T-helper 1 cell treated with Interleukin-12 subunit alpha and Interleukin-12 subunit beta and Interleukin-4 antibody, amounts not matched to agents 30 μg/mL and 1 μg/mL, for 36 hours (primary cell): ENCODE measurements around the gene UNC79.
"Not testable (repeated sequence)": the region's sequence is repeated elsewhere in the genome, so short reads cannot be mapped to it uniquely, and the experiment has no call there.

Source experiments
- H3K27ac Mint-ChIP-seq: one replicate; pipeline ENCODE4 v1.8.0; 2021; ENCODE audit warnings: mild to moderate bottlenecking, mixed read lengths
- H3K27me3 Mint-ChIP-seq: one replicate; pipeline ENCODE4 v1.8.0; 2021; ENCODE audit warnings: low read depth, mixed read lengths
- H3K36me3 Mint-ChIP-seq: one replicate; pipeline ENCODE4 v1.8.0; 2021; ENCODE audit warnings: low read depth, mixed read lengths
- H3K4me1 Mint-ChIP-seq: one replicate; pipeline ENCODE4 v1.8.0; 2021; ENCODE audit warnings: low read depth, mixed read lengths
- H3K4me3 Mint-ChIP-seq: one replicate; pipeline ENCODE4 v1.8.0; 2021; ENCODE audit warnings: mild to moderate bottlenecking, moderate library complexity, mixed read lengths
- H3K9me3 Mint-ChIP-seq: one replicate; pipeline ENCODE4 v1.8.0; 2021; ENCODE audit warnings: mixed read lengths

The UNC79 gene

GRCh38 chr14:93430315-93431035 lies at the start of gene UNC79:
Gene UNC79 (plus strand): TSS chr14:93430939. CDS start chr14:93431030, 91 bp downstream.
- H3K36me3 Mint-ChIP-seq: no peaks in the 10 kb centered on the region
- peaks cover 21% of the 10 kb centered on the region for H3K9me3 Mint-ChIP-seq
- no peaks in the 10 kb centered on the region for H3K4me1 Mint-ChIP-seq
- no peak within 1 kb of the TSS for H3K4me3 Mint-ChIP-seq
- peaks cover 30% of the 10 kb centered on the region for H3K27me3 Mint-ChIP-seq
- H3K27ac Mint-ChIP-seq: no peak within 1 kb of the TSS

- H3K27me3 Mint-ChIP-seq: peaks cover 23% of the 10 kb centered on the region
- no peak overlapping the region for H3K4me3 Mint-ChIP-seq
- H3K27ac Mint-ChIP-seq: no peak overlapping the region
- H3K9me3 Mint-ChIP-seq: no peaks in the 10 kb centered on the region
- H3K36me3 Mint-ChIP-seq: no peaks in the 10 kb centered on the region
- H3K4me1 Mint-ChIP-seq: no peaks in the 10 kb centered on the region
Observed at GRCh38 chr14:93381644-93382043, 49.1 kb upstream of the UNC79 start.

GRCh38 chr14:93384256-93384655 lies 46.5 kb upstream of the UNC79 start:
- H3K27me3 Mint-ChIP-seq: peaks cover 18% of the 10 kb centered on the region
- not testable (repeated sequence) for H3K27ac Mint-ChIP-seq, H3K9me3 Mint-ChIP-seq, H3K4me1 Mint-ChIP-seq, H3K4me3 Mint-ChIP-seq, H3K36me3 Mint-ChIP-seq

GRCh38 chr14:93395231-93395630 lies 35.5 kb upstream of the UNC79 start:
- Mint-ChIP-seq H3K27me3 (peaks cover 5% of the 10 kb centered on the region), H3K27ac (no peak overlapping the region), H3K4me3 (no peak overlapping the region), H3K9me3 (peaks cover 10% of the 10 kb centered on the region), H3K36me3 (no peaks in the 10 kb centered on the region), H3K4me1 (no peaks in the 10 kb centered on the region)

DNA sequence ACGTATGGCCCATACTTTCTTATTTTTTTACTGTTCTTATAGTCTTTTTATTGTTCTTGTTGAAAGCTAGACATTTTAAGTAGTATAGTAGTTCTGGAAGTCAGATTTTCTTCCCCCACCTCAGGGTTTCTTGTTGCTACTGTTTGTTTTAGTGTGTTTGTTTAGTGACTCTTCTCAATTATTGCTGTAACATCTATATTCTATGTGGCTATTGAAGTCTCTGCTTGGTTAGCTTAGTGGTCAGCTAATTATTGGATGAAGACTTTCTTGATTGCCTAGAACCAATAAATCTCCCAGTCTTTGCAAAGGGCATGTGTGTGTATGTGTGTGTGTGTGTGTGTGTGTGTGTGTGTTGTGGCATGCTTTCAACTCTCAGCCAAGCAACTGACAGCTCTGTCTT lies 34.3 kb upstream of the UNC79 start:
- Mint-ChIP-seq H3K4me1 (no peaks in the 10 kb centered on the region), H3K27ac (no peak overlapping the region), H3K27me3 (peaks cover 8% of the 10 kb centered on the region), H3K4me3 (no peak overlapping the region), H3K9me3 (peaks cover 10% of the 10 kb centered on the region), H3K36me3 (no peaks in the 10 kb centered on the region)

DNA sequence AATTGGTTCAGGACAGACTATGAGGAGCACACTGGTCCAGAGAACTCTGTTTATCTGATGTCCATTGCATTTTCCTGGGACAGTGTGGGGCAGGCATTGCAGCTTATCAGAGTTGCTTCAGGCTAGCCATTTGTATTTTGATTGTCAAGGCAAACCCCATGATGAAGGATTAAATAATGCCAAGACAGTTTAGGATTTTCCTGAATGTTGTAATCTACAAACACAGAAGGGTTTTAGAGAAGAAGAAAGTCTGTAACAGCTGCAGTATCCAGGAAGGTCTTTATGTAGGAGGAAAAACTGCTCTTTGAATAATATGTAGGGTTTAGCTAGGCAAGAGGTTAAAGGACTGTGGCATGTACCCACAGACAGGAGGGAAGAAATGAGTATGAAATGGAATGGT lies 32.2 kb upstream of the UNC79 start:
- Mint-ChIP-seq H3K27me3 (peaks cover 8% of the 10 kb centered on the region), H3K9me3 (peaks cover 10% of the 10 kb centered on the region), H3K4me1 (no peaks in the 10 kb centered on the region), H3K4me3 (no peak overlapping the region), H3K27ac (no peak overlapping the region), H3K36me3 (no peaks in the 10 kb centered on the region)

GRCh38 chr14:93402951-93403350 lies 27.8 kb upstream of the UNC79 start:
- Mint-ChIP-seq H3K9me3 (no peaks in the 10 kb centered on the region), H3K36me3 (no peaks in the 10 kb centered on the region), H3K4me3 (no peak overlapping the region), H3K27ac (no peak overlapping the region), H3K27me3 (peaks cover 11% of the 10 kb centered on the region), H3K4me1 (no peaks in the 10 kb centered on the region)

- H3K27ac Mint-ChIP-seq: no peak overlapping the region
- H3K36me3 Mint-ChIP-seq: no peaks in the 10 kb centered on the region
- no peak overlapping the region for H3K4me3 Mint-ChIP-seq
- peaks cover 5% of the 10 kb centered on the region for H3K9me3 Mint-ChIP-seq
- no peaks in the 10 kb centered on the region for H3K4me1 Mint-ChIP-seq
- no peaks in the 10 kb centered on the region for H3K27me3 Mint-ChIP-seq
Observed at GRCh38 chr14:93410021-93410420, 20.7 kb upstream of the UNC79 start.

GRCh38 chr14:93410893-93411292 lies 19.8 kb upstream of the UNC79 start:
- Mint-ChIP-seq H3K27ac (no peak overlapping the region), H3K4me3 (no peak overlapping the region), H3K36me3 (no peaks in the 10 kb centered on the region), H3K9me3 (peaks cover 5% of the 10 kb centered on the region), H3K27me3 (no peaks in the 10 kb centered on the region), H3K4me1 (no peaks in the 10 kb centered on the region)

GRCh38 chr14:93425136-93425535 lies 5.6 kb upstream of the UNC79 start:
- not testable (repeated sequence) for H3K4me3 Mint-ChIP-seq, H3K4me1 Mint-ChIP-seq, H3K27ac Mint-ChIP-seq, H3K36me3 Mint-ChIP-seq
- Mint-ChIP-seq H3K9me3 (peaks cover 30% of the 10 kb centered on the region), H3K27me3 (peaks cover 11% of the 10 kb centered on the region)

- Mint-ChIP-seq H3K27me3 (peaks cover 16% of the 10 kb centered on the region), H3K9me3 (peaks cover 30% of the 10 kb centered on the region), H3K4me3 (no peak overlapping the region), H3K36me3 (no peaks in the 10 kb centered on the region), H3K27ac (no peak overlapping the region), H3K4me1 (no peaks in the 10 kb centered on the region)
Observed at GRCh38 chr14:93426750-93427149, 4.0 kb upstream of the UNC79 start.

GRCh38 chr14:93431036-93431670 lies 414 bp downstream of the UNC79 start:
- Mint-ChIP-seq H3K4me1 (no peaks in the 10 kb centered on the region), H3K4me3 (no peak overlapping the region), H3K36me3 (no peaks in the 10 kb centered on the region), H3K27me3 (peaks cover 30% of the 10 kb centered on the region), H3K27ac (no peak overlapping the region), H3K9me3 (peaks cover 16% of the 10 kb centered on the region)

DNA sequence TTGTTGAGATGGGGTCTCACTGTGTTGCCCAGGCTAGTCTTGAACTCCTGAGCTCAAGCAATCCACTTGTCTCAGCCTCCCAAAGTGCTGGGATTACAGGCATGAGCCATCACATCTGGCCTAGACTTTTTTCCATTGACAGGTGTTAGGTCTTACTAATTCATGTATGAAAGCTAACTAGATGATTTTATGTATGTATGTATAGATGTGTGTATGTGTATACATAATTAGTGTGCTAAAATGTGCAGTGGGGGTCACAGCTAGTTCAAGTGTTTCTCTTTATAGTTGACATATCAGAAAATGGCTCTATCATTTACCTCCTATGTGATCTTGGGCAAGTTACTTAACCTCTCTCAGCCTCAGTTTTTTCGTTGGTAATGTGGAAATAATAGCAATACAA lies 23.5 kb downstream of the UNC79 start:
- Mint-ChIP-seq H3K9me3 (no peaks in the 10 kb centered on the region), H3K27me3 (peaks cover 13% of the 10 kb centered on the region), H3K27ac (no peak overlapping the region), H3K4me1 (no peaks in the 10 kb centered on the region), H3K4me3 (no peak overlapping the region), H3K36me3 (no peaks in the 10 kb centered on the region)

DNA sequence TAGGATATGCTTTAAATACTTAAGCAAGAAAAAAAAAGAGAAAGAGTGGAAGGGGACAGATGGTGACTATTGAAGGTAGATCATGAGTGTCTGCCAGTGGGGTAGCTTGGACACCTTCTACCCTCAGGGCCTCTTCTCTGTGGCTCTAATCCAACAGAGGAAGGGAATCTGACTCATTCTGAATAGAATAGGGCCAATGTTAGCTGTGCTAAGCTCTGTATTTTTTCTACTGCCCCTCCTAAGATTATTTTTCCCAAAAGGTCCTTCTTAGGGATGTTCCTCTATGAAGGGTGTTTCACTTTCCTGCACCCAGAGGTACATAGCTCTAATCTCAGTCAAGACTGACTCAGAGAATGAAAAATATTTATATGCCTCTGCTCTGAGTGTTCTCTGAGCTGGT lies 25.6 kb downstream of the UNC79 start:
- no peak overlapping the region for H3K27ac Mint-ChIP-seq
- no peaks in the 10 kb centered on the region for H3K36me3 Mint-ChIP-seq
- H3K27me3 Mint-ChIP-seq: peaks cover 7% of the 10 kb centered on the region
- no peaks in the 10 kb centered on the region for H3K4me1 Mint-ChIP-seq
- H3K9me3 Mint-ChIP-seq: no peaks in the 10 kb centered on the region
- no peak overlapping the region for H3K4me3 Mint-ChIP-seq

- H3K36me3 Mint-ChIP-seq: no peaks in the 10 kb centered on the region
- H3K27me3 Mint-ChIP-seq: peaks cover 7% of the 10 kb centered on the region
- no peaks in the 10 kb centered on the region for H3K4me1 Mint-ChIP-seq
- H3K27ac Mint-ChIP-seq: no peak overlapping the region
- H3K9me3 Mint-ChIP-seq: no peaks in the 10 kb centered on the region
- no peak overlapping the region for H3K4me3 Mint-ChIP-seq
Observed at GRCh38 chr14:93458234-93458633, 27.5 kb downstream of the UNC79 start.
